Adrenal gland (tissue), 5 donors: ENCODE data around the gene AP2A2.

Experiments
- CTCF ChIP-seq, 6 experiments: fragments of 450-650 bp in 4 of 6; fragments of 200-600 bp in 2 of 6; sonication (generic) in 1 of 6; IDR thresholded peaks; 1 replicate in 5 of 6; 2 replicates in 1 of 6; pipeline versions ENCODE4 v1.5.1 to v1.8.0; 2016 to 2021; ENCODE audit warnings: antibody characterized with exemption in 6 of 6, mild to moderate bottlenecking in 2 of 6, moderate library complexity in 1 of 6
- POLR2A ChIP-seq, 2 donors: fragments of 450-650 bp; IDR thresholded peaks; one replicate each; pipeline ENCODE4 v1.6.1; 2017; ENCODE audit warnings: antibody characterized with exemption in 2 of 2, mild to moderate bottlenecking in 2 of 2, moderate library complexity in 1 of 2
- donor health status: DM: no; HTN: no; CAD: no.

GRCh38 chr11:1001617-1002405 lies 76.1 kb downstream of the AP2A2 start:
- TF ChIP-seq CTCF (IDR thresholded peaks at IDR 0.05) (no peak), POLR2A (IDR thresholded peaks at IDR 0.05) (no peak)
